Keratinocyte (primary cell): ENCODE data around the gene MIPOL1. TPM values are rescaled to one million over a fixed set of nuclear protein-coding genes. Genes with fewer than 3 reads are reported as not detected.

ENCODE experiments used
- DNase-seq: peaks from one replicate; pipeline ENCODE4 v3.0.0-alpha.2; 2011; ENCODE audit warnings: low read depth, missing footprints, low spot score
- FAIRE-seq: peaks from 2 replicates; lab custom pipeline; 2011; peaks lifted over from hg19 to GRCh38; lab: Jason Lieb, UNC
- H2AFZ ChIP-seq: 2 replicates; pipeline ENCODE4 v1.6.0; 2012; ENCODE audit warnings: low read length, control low read depth, inconsistent platforms; ENCODE audit not compliant: control insufficient read depth
- H3K27ac ChIP-seq: 2 replicates; pipeline ENCODE4 v1.5.1; 2011; ENCODE audit warnings: low read length; ENCODE audit not compliant: control insufficient read depth, insufficient read depth
- H3K27me3 ChIP-seq: 3 replicates; pipeline ENCODE4 v1.6.0; 2011; ENCODE audit warnings: low read length; ENCODE audit not compliant: control insufficient read depth, insufficient read depth; ENCODE audit errors: extremely low read depth
- H3K36me3 ChIP-seq, 2 experiments: 2 replicates in 1 of 2; 3 replicates in 1 of 2; pipeline ENCODE4 v1.5.1; 2011; ENCODE audit warnings: low read length in 2 of 2, mild to moderate bottlenecking in 1 of 2; ENCODE audit not compliant: control insufficient read depth in 2 of 2, insufficient read depth in 2 of 2; ENCODE audit errors: extremely low read depth in 1 of 2
- H3K4me1 ChIP-seq: 3 replicates; pipeline ENCODE4 v1.5.1; 2011; ENCODE audit warnings: low read length; ENCODE audit not compliant: control insufficient read depth, insufficient read depth; ENCODE audit errors: extremely low read depth
- H3K4me2 ChIP-seq: 3 replicates; pipeline ENCODE4 v1.6.0; 2011; ENCODE audit warnings: low read depth, low read length; ENCODE audit not compliant: control insufficient read depth, insufficient read depth; ENCODE audit errors: extremely low read depth
- H3K4me3 ChIP-seq, 3 experiments: fragments of 200-600 bp in 1 of 3; sonication (generic) in 1 of 3; 2 replicates in 2 of 3; 3 replicates in 1 of 3; pipeline ENCODE4 v1.5.1; 2011 to 2016; ENCODE audit warnings: low read length in 3 of 3, mild to moderate bottlenecking in 3 of 3, control low read depth in 2 of 3, inconsistent platforms in 1 of 3, low read depth in 1 of 3, mixed read lengths in 1 of 3, mixed run types in 1 of 3, moderate library complexity in 1 of 3; ENCODE audit not compliant: control insufficient read depth in 2 of 3, insufficient read depth in 2 of 3; ENCODE audit errors: extremely low read depth in 1 of 3
- H3K79me2 ChIP-seq: 2 replicates; pipeline ENCODE4 v1.6.0; 2012; ENCODE audit warnings: low read length; ENCODE audit not compliant: control insufficient read depth, insufficient read depth
- H3K9ac ChIP-seq: 3 replicates; pipeline ENCODE4 v1.6.0; 2011; ENCODE audit warnings: low read length; ENCODE audit not compliant: control insufficient read depth, insufficient read depth; ENCODE audit errors: extremely low read depth
- H3K9me1 ChIP-seq: 3 replicates; pipeline ENCODE4 v1.6.0; 2011; ENCODE audit warnings: low read length; ENCODE audit not compliant: control insufficient read depth, insufficient read depth; ENCODE audit errors: extremely low read depth
- H3K9me3 ChIP-seq: 2 replicates; pipeline ENCODE4 v1.5.1; 2012; ENCODE audit warnings: low read depth, low read length; ENCODE audit not compliant: control insufficient read depth
- H4K20me1 ChIP-seq: 3 replicates; pipeline ENCODE4 v1.6.0; 2011; ENCODE audit warnings: low read length; ENCODE audit not compliant: control insufficient read depth, insufficient read depth; ENCODE audit errors: extremely low read depth
- CTCF ChIP-seq, 3 experiments: IDR thresholded peaks in 1 of 3; conservative IDR thresholded peaks in 1 of 3; optimal IDR thresholded peaks in 1 of 3; 2 replicates in 2 of 3; 3 replicates in 1 of 3; pipeline versions ENCODE3 to v1.5.1; 2011; ENCODE audit warnings: low read length in 3 of 3, mild to moderate bottlenecking in 3 of 3, moderate library complexity in 2 of 3, control low read depth in 1 of 3, inconsistent platforms in 1 of 3; ENCODE audit not compliant: insufficient read depth in 2 of 3; ENCODE audit errors: extremely low read depth in 1 of 3
- EZH2 ChIP-seq: IDR thresholded peaks from one replicate; pipeline ENCODE4 v1.6.1; 2012; ENCODE audit warnings: inconsistent platforms, mild to moderate bottlenecking, low read length, moderate library complexity
- dilution Hi-C: fragments of 300-500 bp; cut with MboI; formaldehyde crosslinking; loops from one replicate; pipeline ENCODE4 v1.7.0; 2020; ENCODE audit warnings: low sequenced_read_pairs; ENCODE audit not compliant: extremely low pct_ligation_motif_present
- polyA plus RNA-seq, 5 experiments: library from polyadenylated mRNA; depleted of rRNA in 3 of 5; stranded (reverse) in 3 of 5; stranded (forward) in 1 of 5; unstranded in 1 of 5; fragments of >200 nt; gene quantifications; 1 replicate in 1 of 5; 2 replicates in 3 of 5; 3 replicates in 1 of 5; pipeline versions ENCODE4 v1.2.1 to v1.2.3, GENCODE V29; 2011 to 2012; ENCODE audit warnings: missing spikeins in 2 of 5, low read depth in 1 of 5, low replicate concordance in 1 of 5

MIPOL1 gene
- polyA plus RNA-seq, 1 donor (not counting 4 experiments of a cell fraction or from before 2014, with no cell fraction given) = 10.9 TPM

GRCh38 chr14:37466003-37466622, 268.4 kb downstream of the MIPOL1 start:
- no peaks in the 10 kb centered on the region for H3K36me3 ChIP-seq
- no peaks in the 10 kb centered on the region for H3K27me3 ChIP-seq
- no peak overlapping the region for H3K27ac ChIP-seq
- H3K9ac ChIP-seq = no peak overlapping the region
- no peak for DNase-seq
- no peak overlapping the region for H3K4me2 ChIP-seq
- H3K79me2 ChIP-seq = no peaks in the 10 kb centered on the region
- TF ChIP-seq EZH2 (no peak), CTCF (optimal IDR thresholded peaks at IDR 0.05 in 1 of 3, IDR thresholded peaks at IDR 0.05 in 1 of 3, conservative IDR thresholded peaks at IDR 0.05 in 1 of 3; ENCODE audit: extremely low read depth in 1 of 3, insufficient read depth in 2 of 3, low read length in 3 of 3) (no peak)
- H3K9me3 ChIP-seq = no peaks in the 10 kb centered on the region
- dilution Hi-C loops = no loop called here
- no peaks in the 10 kb centered on the region for H4K20me1 ChIP-seq
- no peaks in the 10 kb centered on the region for H3K4me1 ChIP-seq
- FAIRE-seq = no peak
- no peak overlapping the region for H2AFZ ChIP-seq
- no peak overlapping the region for H3K4me3 ChIP-seq
- no peaks in the 10 kb centered on the region for H3K9me1 ChIP-seq

- no peak for DNase-seq
Observed at GRCh38 chr14:37466623-37467088, 268.9 kb downstream of the MIPOL1 start.

More at GRCh38 chr14:37466623-37467088, 268.9 kb downstream of the MIPOL1 start:
- Histone ChIP-seq H2AFZ (no peak overlapping the region), H3K4me2 (no peak overlapping the region), H3K27me3 (no peaks in the 10 kb centered on the region), H3K79me2 (no peaks in the 10 kb centered on the region), H3K4me1 (no peaks in the 10 kb centered on the region), H4K20me1 (no peaks in the 10 kb centered on the region), H3K36me3 (no peaks in the 10 kb centered on the region), H3K9me1 (no peaks in the 10 kb centered on the region), H3K9me3 (no peaks in the 10 kb centered on the region), H3K27ac (no peak overlapping the region), H3K4me3 (no peak overlapping the region), H3K9ac (no peak overlapping the region)
- TF ChIP-seq CTCF (optimal IDR thresholded peaks at IDR 0.05 in 1 of 3, IDR thresholded peaks at IDR 0.05 in 1 of 3, conservative IDR thresholded peaks at IDR 0.05 in 1 of 3; ENCODE audit: extremely low read depth in 1 of 3, insufficient read depth in 2 of 3, low read length in 3 of 3) (no peak), EZH2 (no peak)
- dilution Hi-C loops = no loop called here
- no peak for FAIRE-seq
